NCI-H1105 treated with DMSO at 0.1 percent for 48 hours (cell line): ENCODE results near the gene ILF2.
"Not testable (repeated sequence)": the region's sequence is repeated elsewhere in the genome, so short reads cannot be mapped to it uniquely, and the experiment has no call there.

Experiments
- DNase-seq: peaks from one replicate; lab custom pipeline; 2025; lab: John Stamatoyannopoulos, UW

The ILF2 gene

DNA sequence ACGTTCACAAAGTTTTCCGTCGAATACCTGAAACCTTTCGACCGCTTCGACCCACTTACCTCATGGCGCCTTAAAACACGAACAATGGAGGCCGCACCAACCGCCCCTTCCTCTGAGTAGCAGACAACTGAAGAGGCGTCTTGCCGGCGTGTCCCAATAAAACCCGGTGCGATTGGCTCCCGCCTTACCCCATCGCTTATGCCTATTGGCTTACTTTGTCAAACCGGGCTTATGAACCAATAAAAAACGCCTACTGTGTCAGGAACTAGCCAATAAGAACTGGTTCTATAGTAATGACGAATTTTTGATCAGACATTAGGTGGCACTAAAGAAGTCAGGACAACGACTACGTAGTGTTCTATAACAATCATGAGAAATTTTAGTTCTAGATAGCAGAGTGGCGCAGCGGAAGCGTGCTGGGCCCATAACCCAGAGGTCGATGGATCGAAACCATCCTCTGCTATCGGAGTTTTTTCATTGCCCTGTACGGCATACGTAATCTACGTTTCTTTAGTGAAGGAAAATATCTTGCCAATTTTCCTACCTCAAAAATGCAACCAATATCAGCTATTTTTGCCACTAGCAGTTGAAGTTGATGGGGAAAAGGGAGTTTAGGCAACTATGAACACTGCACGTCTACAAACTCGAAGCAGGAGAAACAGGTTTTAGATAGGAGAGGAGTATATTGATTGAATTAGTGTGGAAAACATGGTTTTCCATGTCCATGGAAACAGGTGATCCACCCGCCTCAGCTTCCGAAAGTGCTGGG, at the start of gene ILF2:
TSS of gene ILF2 (minus strand) at position 135 of the 769 bp plus-strand sequence. CDS start at position 64, 71 bp downstream.
- DNase-seq, result peak; percentile 100

DNA sequence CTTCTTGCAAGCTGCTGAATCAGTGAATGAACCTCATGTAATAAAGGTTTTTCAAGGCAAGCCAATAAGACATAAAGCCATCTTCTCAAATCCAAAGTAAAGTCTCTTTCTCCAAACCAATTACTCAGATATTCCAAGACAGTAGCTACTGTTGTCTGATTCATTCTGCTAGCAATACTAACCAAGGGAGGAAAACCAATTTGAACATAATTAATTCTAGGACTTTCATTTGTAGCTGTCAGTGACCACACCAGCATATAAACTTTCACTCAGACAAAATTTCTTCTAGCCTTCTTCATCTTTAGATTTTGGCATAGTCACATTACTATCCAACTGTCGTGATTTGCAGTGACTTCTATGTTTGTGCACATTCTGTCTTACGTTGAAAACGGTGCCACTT, 46.5 kb upstream of the ILF2 start:
- no peak for DNase-seq

DNA sequence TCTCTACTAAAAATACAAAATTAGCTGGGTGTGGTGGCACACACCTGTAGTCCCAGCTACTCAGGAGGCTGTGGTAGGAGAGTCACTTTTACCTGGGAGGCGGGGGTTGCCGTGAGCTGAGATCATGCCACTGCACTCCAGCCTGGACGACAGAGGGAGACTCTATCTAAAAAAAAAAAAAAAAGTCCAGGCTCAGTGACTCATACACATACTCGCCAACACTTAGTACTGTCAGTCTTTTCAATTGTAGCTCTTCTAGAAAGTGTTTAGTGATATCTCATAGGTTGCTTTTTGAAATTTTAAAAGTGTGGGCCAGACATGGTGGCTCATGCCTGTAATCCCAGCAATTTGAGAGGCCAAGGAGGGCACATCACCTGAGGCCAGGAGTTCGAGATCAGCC, 45.4 kb upstream of the ILF2 start:
- DNase-seq, result not testable (repeated sequence)

DNA sequence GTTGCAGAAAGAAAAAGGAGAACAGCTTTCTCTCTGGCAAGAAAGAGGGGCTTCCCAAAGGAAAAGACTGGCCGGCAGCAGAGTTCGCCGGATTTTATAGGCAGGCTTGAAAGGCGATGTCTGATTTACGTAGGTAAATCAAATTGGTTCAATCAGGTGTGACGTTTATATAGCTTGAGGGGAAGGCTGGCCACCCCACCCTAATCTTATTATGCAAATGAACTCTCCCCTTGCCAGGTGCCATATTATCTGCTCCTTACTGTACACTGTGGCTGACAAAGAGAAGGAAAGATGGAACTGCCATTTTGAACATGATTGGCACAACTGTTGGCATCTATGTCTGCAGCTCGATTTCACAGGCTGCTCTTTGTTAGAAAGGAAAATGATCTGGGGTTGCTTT, 40.2 kb upstream of the ILF2 start:
- no peak for DNase-seq

- DNase-seq, result no peak
Observed at GRCh38 chr1:153705484-153705883, 34.7 kb upstream of the ILF2 start.

- DNase-seq, result no peak
Observed at GRCh38 chr1:153699768-153700167, 29.0 kb upstream of the ILF2 start.

- no peak for DNase-seq
Observed at GRCh38 chr1:153698923-153699714, 28.3 kb upstream of the ILF2 start.

GRCh38 chr1:153698020-153698922, 27.5 kb upstream of the ILF2 start:
- no peak for DNase-seq

GRCh38 chr1:153697191-153698019, 26.6 kb upstream of the ILF2 start:
- no peak for DNase-seq

- DNase-seq, result no peak
Observed at GRCh38 chr1:153696741-153697140, 25.9 kb upstream of the ILF2 start.

DNA sequence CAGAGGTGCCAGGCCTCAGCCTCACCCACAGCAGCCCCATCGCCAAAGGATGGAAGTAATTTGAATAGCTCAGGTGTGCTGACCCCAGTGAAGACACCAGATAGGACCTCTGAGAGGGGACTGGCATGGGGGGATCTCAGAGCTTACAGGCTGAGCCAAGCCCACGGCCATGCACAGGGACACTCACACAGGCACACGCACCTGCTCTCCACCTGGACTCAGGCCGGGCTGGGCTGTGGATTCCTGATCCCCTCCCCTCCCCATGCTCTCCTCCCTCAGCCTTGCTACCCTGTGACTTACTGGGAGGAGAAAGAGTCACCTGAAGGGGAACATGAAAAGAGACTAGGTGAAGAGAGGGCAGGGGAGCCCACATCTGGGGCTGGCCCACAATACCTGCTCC, 22.7 kb upstream of the ILF2 start:
- no peak for DNase-seq

- DNase-seq, result no peak
Observed at GRCh38 chr1:153688736-153689328, 18.0 kb upstream of the ILF2 start.

DNA sequence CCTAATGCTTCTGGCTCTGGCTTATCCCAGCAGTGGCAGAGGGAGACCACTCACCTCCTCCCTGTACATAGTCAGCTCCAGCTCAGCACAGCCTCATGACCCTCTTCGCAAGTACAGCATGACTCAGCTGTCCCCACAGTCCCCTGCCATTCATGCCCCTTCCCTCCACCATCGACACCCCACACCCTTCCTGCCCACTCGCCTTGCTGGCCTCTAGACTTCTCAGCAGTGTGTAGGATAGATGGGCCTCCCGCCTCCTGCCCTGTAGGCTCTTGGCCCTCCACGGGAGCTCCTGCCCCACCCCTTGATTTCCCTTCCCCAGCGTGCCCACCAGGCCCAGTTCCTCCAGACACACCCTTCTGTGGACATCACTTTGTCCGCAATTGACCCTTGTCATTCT, 17.5 kb upstream of the ILF2 start:
- DNase-seq, result no peak

DNA sequence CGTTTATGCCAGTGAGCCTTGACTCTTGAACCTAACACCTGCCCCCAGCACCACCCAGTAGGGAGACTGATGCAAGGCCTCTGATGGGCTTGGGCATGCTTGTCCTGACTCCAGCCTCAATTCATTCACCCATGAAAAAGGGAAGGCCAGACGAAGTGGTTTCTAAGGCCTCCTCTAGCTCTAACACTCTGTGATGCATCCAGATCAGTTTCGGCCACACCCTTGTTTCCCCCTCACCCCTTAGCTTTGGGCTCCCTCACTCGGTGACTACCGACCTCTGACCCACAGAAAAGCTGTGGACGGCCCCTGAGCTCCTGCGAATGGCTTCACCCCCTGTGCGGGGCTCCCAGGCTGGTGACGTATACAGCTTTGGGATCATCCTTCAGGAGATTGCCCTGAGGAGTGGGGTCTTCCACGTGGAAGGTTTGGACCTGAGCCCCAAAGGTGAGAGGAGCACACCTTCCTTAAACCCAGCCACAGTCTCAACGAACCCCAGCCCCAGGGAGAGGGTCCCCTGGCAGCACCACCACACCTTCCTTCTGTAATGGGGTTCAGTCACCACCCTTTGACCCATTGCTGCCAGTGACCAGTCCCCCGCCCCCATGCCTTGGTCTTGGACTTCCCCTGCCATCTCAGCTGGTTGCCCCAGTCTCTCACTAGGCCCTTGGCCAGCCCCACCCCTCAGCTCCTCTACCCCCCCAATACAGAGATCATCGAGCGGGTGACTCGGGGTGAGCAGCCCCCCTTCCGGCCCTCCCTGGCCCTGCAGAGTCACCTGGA, 16.7 kb upstream of the ILF2 start:
- DNase-seq, result no peak

GRCh38 chr1:153685544-153686340, 14.9 kb upstream of the ILF2 start:
- DNase-seq, result no peak

DNA sequence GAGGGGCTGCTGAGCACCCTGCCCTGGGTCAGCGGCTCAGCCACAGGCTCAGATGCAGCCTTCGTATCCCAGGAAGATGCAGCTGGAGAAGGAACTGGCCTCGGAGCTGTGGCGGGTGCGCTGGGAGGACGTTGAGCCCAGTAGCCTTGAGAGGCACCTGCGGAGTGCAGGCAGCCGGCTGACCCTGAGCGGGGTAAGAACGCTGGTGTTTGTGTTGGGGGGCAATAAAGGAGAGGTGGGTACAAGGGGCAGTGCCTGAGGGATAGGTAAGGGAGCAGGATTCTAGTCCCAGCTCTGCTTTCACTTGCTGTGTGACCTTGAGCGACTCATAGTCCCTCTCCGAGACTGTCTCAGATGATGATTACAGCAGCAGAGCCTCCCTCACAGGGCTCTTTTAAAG, 14.1 kb upstream of the ILF2 start:
- no peak for DNase-seq

- no peak for DNase-seq
Observed at GRCh38 chr1:153683854-153684253, 13.1 kb upstream of the ILF2 start.

DNA sequence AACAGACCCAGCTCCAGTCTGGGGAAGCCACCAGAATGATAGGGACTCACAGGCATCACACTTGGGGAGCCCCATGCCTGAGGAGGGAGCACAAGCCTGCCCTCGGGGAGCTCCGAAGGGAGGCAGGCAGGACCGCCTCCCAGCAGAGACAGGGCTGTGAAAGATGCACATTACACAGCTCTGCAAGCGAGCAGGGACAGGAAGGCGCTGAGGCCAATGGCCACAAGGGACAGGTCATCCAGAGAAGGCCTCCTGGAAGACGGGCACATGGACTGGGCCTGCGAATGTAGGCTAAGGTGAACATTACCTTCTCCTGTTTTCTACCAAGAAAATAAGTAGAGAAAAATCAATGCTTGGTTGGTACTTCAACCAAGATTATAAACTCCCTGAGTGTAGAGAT, 11.9 kb upstream of the ILF2 start:
- DNase-seq, result no peak

- DNase-seq, result no peak
Observed at GRCh38 chr1:153680120-153680403, 9.3 kb upstream of the ILF2 start.
